Fibroblast of lung (primary cell): ENCODE measurements around the gene MVB12A. TPM values are rescaled to one million over a fixed set of nuclear protein-coding genes. Genes with fewer than 3 reads are reported as not detected.

Experiments
- DNase-seq, 2 donors: peaks; one replicate each; pipeline versions ENCODE4 v3.0.0 to v3.0.0-alpha.2; 2010; ENCODE audit warnings: low read depth in 2 of 2
- H2AFZ ChIP-seq: 2 replicates; pipeline ENCODE4 v1.5.1; 2012; ENCODE audit warnings: low read length, control low read depth, inconsistent platforms
- H3K27ac ChIP-seq: 2 replicates; pipeline ENCODE4 v1.5.1; 2011; ENCODE audit warnings: low read length, control low read depth; ENCODE audit not compliant: insufficient read depth
- H3K27me3 ChIP-seq: 2 replicates; pipeline ENCODE4 v1.5.1; 2011; ENCODE audit warnings: mild to moderate bottlenecking, low read length; ENCODE audit not compliant: control insufficient read depth, insufficient read depth
- H3K36me3 ChIP-seq: 2 replicates; pipeline ENCODE4 v1.5.1; 2011; ENCODE audit warnings: low read length; ENCODE audit not compliant: control insufficient read depth, insufficient read depth
- H3K4me1 ChIP-seq: 2 replicates; pipeline ENCODE4 v1.5.1; 2011; ENCODE audit warnings: low read length; ENCODE audit not compliant: control insufficient read depth, insufficient read depth; ENCODE audit errors: extremely low read depth
- H3K4me2 ChIP-seq: 2 replicates; pipeline ENCODE4 v1.5.1; 2011; ENCODE audit warnings: low read length, control low read depth; ENCODE audit not compliant: insufficient read depth; ENCODE audit errors: extremely low read depth
- H3K4me3 ChIP-seq, 4 experiments: fragments of 200-600 bp in 1 of 4; sonication (generic) in 1 of 4; replicated peaks in 1 of 4; 2 replicates each; pipeline ENCODE4 v1.5.1; 2011 to 2016; ENCODE audit warnings: low read length in 4 of 4, low read depth in 3 of 4, mild to moderate bottlenecking in 3 of 4, control low read depth in 2 of 4, inconsistent platforms in 1 of 4, mixed read lengths in 1 of 4; ENCODE audit not compliant: insufficient read depth in 1 of 4; ENCODE audit errors: control extremely low read depth in 1 of 4
- H3K79me2 ChIP-seq: 2 replicates; pipeline ENCODE4 v1.5.1; 2012; ENCODE audit warnings: mild to moderate bottlenecking, low read length, inconsistent platforms; ENCODE audit not compliant: control insufficient read depth, insufficient read depth
- H3K9ac ChIP-seq: 2 replicates; pipeline ENCODE4 v1.5.1; 2011; ENCODE audit warnings: mild to moderate bottlenecking, low read length, control low read depth; ENCODE audit not compliant: insufficient read depth
- H3K9me3 ChIP-seq: 2 replicates; pipeline ENCODE4 v1.5.1; 2012; ENCODE audit warnings: low read depth, low read length; ENCODE audit not compliant: control insufficient read depth, insufficient read depth
- H4K20me1 ChIP-seq: 2 replicates; pipeline ENCODE4 v1.5.1; 2011; ENCODE audit warnings: low read length; ENCODE audit not compliant: control insufficient read depth, insufficient read depth; ENCODE audit errors: extremely low read depth
- EZH2 ChIP-seq: IDR thresholded peaks from 2 replicates; pipeline ENCODE4 v1.5.1; 2012; ENCODE audit warnings: low read length, control low read depth, mild to moderate bottlenecking; ENCODE audit errors: missing control alignments
- polyA plus RNA-seq, 2 donors: library from polyadenylated mRNA; depleted of rRNA in 1 of 2; stranded (reverse) in 1 of 2; unstranded in 1 of 2; fragments of >200 nt; gene quantifications; 2 replicates each; pipeline ENCODE4 v1.2.1, GENCODE V29; 2011 to 2012; ENCODE audit warnings: missing spikeins in 1 of 2
- total RNA-seq: library from RNA; depleted of rRNA; stranded (reverse); fragments of >200 nt; gene quantifications from 2 replicates; pipeline ENCODE4 v1.2.1, GENCODE V29; 2014
- TF ChIP-seq, protein P1 (sequence below), 2 donors: IDR thresholded peaks in 1 of 2; conservative IDR thresholded peaks in 1 of 2; 1 replicate in 1 of 2; 2 replicates in 1 of 2; pipeline ENCODE4 v1.5.1; 2011 to 2012; ENCODE audit warnings: low read length in 2 of 2, control low read depth in 1 of 2, inconsistent platforms in 1 of 2, low read depth in 1 of 2, mild to moderate bottlenecking in 1 of 2

The MVB12A gene
- total and polyA plus RNA-seq, 2 donors (not counting 1 experiment from before 2014, with no cell fraction given): 24.8 to 34.7 TPM

DNA sequence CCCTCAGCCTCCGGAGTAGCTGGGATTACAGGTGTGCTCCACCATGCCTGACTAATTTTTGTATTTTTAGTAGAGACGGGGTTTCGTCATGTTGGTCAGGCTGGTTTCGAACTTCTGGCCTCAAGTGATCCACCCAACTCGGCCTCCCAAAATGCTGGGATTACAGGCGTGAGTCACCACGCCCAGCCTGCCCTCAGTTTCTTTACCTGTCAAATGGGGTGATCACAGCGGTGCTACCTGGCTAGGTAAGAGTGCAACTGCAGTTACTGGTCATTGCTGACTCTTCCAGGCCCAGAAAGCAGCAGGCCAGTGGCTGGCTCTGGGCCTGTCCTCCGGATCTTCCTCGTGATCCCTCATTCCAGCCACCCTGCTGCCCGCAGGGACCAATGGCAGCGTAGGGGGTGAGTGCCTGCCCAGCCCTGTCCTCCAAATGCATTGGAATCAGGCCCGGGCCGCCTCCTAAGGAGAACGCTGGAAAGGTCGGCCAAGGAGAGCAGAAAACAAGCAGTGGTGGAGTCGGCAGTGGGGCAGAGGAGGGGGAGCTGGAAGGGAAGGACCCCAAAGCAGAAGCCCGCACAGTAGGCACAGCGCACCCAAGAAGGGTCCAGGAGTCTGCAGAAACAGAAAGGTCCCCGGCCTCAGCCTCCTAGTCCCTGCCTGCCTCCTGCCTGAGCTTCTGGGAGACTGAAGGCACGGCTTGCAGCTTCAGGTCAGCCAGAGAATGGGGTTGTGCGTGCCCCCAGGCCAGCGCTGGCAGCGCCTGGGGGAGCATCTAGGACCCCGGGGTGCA lies 48.6 kb downstream of the MVB12A start:
- Histone ChIP-seq H3K27ac (no peak overlapping the region), H2AFZ (peak overlapping the region; percentile 76), H3K27me3 (no peaks in the 10 kb centered on the region), H3K4me2 (peak overlapping the region; percentile 69), H3K36me3 (no peaks in the 10 kb centered on the region), H4K20me1 (no peaks in the 10 kb centered on the region), H3K79me2 (no peaks in the 10 kb centered on the region), H3K4me1 (peaks cover 5% of the 10 kb centered on the region), H3K9ac (peak overlapping the region; percentile 17), H3K4me3 (peak overlapping the region; percentile 55 to 81 (median 62)), H3K9me3 (no peaks in the 10 kb centered on the region)
- TF ChIP-seq EZH2: no peak
- TF ChIP-seq, protein P1, sequence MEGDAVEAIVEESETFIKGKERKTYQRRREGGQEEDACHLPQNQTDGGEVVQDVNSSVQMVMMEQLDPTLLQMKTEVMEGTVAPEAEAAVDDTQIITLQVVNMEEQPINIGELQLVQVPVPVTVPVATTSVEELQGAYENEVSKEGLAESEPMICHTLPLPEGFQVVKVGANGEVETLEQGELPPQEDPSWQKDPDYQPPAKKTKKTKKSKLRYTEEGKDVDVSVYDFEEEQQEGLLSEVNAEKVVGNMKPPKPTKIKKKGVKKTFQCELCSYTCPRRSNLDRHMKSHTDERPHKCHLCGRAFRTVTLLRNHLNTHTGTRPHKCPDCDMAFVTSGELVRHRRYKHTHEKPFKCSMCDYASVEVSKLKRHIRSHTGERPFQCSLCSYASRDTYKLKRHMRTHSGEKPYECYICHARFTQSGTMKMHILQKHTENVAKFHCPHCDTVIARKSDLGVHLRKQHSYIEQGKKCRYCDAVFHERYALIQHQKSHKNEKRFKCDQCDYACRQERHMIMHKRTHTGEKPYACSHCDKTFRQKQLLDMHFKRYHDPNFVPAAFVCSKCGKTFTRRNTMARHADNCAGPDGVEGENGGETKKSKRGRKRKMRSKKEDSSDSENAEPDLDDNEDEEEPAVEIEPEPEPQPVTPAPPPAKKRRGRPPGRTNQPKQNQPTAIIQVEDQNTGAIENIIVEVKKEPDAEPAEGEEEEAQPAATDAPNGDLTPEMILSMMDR (conservative IDR thresholded peaks at IDR 0.05 in 1 of 2, IDR thresholded peaks at IDR 0.05 in 1 of 2; ENCODE audit: low read depth in 1 of 2, low read length in 2 of 2): no peak
- DNase-seq: peak in 1 of 2 donors; percentile 8

DNA sequence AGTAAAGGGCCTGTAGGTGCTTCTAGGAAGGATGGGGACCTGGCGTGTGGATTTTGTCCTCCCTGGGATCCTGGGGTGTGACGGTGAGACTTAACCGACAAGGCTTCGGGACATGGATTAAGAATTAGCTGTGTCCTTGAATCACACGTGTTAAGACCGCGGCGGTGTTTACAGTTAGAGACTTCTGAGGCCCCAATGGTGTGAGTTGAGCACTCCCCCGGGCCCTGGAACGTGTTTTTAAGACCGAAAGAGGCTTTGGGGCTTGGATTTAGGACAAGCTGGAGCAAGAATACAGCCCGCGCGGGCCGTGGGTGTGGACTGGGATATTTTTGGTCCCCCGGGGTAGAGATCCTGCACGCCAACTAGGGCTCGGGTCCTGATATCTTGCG lies 49.2 kb downstream of the MVB12A start:
- H3K79me2 ChIP-seq: no peaks in the 10 kb centered on the region
- peaks cover 5% of the 10 kb centered on the region for H3K4me1 ChIP-seq
- no peaks in the 10 kb centered on the region for H3K9me3 ChIP-seq
- DNase-seq: no peak
- peak overlapping the region; percentile 55 to 81 (median 62) for H3K4me3 ChIP-seq
- H3K9ac ChIP-seq: peak overlapping the region; percentile 68
- H3K36me3 ChIP-seq: no peaks in the 10 kb centered on the region
- no peak overlapping the region for H3K27ac ChIP-seq
- no peaks in the 10 kb centered on the region for H4K20me1 ChIP-seq
- H2AFZ ChIP-seq: peak overlapping the region; percentile 76
- H3K4me2 ChIP-seq: peak overlapping the region; percentile 69
- no peaks in the 10 kb centered on the region for H3K27me3 ChIP-seq
- TF ChIP-seq, protein P1 (conservative IDR thresholded peaks at IDR 0.05 in 1 of 2, IDR thresholded peaks at IDR 0.05 in 1 of 2; ENCODE audit: low read depth in 1 of 2, low read length in 2 of 2): no peak
- TF ChIP-seq EZH2: no peak

DNA sequence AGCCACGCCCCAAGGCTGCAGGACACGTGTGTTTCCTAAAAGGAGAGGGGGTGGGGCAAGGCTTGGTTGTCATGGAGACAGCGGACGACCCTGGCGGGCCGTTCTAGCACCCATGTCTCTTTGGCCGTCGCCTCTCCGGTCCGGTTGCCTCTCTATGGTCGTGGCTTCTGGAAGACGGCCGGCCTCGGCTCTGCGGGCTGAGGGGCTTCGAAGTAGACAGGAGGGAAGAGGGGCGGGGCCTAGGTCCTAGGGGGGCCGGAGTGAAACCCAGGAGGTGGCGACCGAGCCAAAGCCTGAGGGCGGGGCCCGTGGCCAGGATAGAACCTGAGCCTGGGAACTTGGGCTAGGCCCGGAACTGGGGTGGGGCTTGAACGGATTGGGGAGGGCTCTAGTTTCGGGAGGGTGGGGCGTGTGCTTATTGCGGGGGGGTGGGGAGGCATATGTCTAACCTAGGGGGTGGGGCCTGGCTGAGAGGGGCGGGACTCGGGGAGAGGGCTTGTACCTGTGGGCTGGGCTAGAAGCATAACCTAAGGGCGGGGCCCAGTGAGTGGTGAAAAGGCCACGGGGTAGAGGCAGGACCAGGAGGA lies 49.7 kb downstream of the MVB12A start:
- H3K4me3 ChIP-seq: peak overlapping the region; percentile 60 to 81 (median 70)
- H4K20me1 ChIP-seq: no peaks in the 10 kb centered on the region
- peak overlapping the region; percentile 68 for H3K27ac ChIP-seq
- H2AFZ ChIP-seq: peak overlapping the region; percentile 98
- H3K27me3 ChIP-seq: no peaks in the 10 kb centered on the region
- H3K4me2 ChIP-seq: peak overlapping the region; percentile 83
- no peaks in the 10 kb centered on the region for H3K9me3 ChIP-seq
- H3K79me2 ChIP-seq: no peaks in the 10 kb centered on the region
- H3K36me3 ChIP-seq: no peaks in the 10 kb centered on the region
- peak overlapping the region; percentile 68 for H3K9ac ChIP-seq
- TF ChIP-seq, protein P1 (conservative IDR thresholded peaks at IDR 0.05 in 1 of 2, IDR thresholded peaks at IDR 0.05 in 1 of 2; ENCODE audit: low read depth in 1 of 2, low read length in 2 of 2): no peak
- no peak for TF ChIP-seq EZH2
- peaks cover 5% of the 10 kb centered on the region for H3K4me1 ChIP-seq
- peak; percentile 93 to 94 for DNase-seq
